Measurements from ENCODE around the gene AAGAB.
"Not testable (repeated sequence)": the region's sequence is repeated elsewhere in the genome, so short reads cannot be mapped to it uniquely, and the experiment has no call there.

The AAGAB gene

DNA sequence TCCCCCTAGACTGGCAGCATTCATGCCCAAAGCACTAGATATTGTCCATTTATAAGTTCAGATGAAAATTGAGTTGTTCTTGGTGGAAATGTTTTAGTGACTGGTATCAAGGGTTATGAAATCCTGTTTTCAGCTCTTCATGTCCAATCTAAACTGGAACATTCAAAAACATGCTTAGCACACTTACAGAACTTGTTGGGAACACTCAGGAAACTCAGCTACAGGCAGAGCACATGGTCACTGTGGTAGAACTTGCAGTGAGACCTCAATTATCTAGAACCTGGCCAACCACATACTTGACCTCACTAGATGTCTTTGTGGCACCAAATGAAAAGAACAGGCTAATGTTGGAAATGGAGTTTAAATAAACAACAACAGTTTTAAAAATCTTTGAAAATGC is 100.2 kb downstream of the AAGAB start:
- no peak for DNase-seq

DNA sequence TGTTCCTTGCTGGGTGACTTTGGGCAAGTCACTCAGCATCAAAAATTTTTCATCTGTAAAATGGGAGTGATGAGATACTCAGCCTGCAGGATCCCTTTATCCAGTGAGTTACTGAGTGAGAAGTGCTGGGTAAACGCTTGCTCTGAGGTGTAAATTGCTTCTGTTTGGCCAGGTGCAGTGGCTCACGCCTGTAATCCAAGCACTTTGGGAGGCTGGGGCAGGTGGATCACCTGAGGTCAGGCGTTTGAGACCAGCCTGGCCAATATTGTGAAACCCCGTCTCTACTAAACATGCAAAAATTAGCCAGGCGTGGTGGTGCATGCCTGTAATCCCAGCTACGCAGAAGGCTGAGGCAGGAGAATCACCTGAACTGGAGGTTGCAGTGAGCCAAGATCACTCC is 101.4 kb downstream of the AAGAB start:
- not testable (repeated sequence) for DNase-seq

DNA sequence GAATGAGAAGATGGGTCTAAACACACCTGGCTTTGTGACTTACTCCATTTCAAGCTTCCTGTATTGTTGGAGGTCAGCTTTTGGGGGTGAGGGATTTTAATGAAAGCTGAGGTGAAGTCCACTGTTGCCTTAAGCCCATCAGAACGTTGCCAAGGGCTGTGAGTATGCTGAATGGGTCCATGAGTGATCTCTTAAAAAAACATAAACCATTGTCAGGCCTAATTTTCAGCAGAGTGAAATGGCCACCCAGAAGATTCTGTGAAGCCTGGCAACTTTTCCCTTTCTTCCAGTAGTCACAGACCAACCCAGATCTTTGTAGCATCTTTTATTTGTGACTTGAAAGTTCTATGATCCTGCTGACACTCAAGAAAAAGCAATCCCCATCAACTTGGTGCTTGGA is 102.0 kb downstream of the AAGAB start:
- DNase-seq, result no peak

Data from anterior cingulate cortex (tissue), 58 donors.